Urothelium cell line (cell line): ENCODE results near the gene PPFIBP2.

Experiments used
- DNase-seq: peaks from one replicate; pipeline ENCODE4 v3.0.0; 2011; ENCODE audit warnings: low spot score, mixed read lengths
- FAIRE-seq: peaks from 2 replicates; lab custom pipeline; 2011; peaks lifted over from hg19 to GRCh38; lab: Jason Lieb, UNC

PPFIBP2 gene

GRCh38 chr11:7683571-7683970, 169.8 kb downstream of the PPFIBP2 start:
- FAIRE-seq = no peak
- no peak for DNase-seq

- DNase-seq = no peak
- FAIRE-seq = no peak
These were observed 173.0 kb downstream of the PPFIBP2 start for GRCh38 chr11:7686761-7687160.

- FAIRE-seq (no peak), DNase-seq (no peak)
These were observed 173.6 kb downstream of the PPFIBP2 start for GRCh38 chr11:7687386-7687785.

GRCh38 chr11:7688238-7688826, 174.5 kb downstream of the PPFIBP2 start:
- FAIRE-seq = no peak
- DNase-seq = peak; percentile 36

GRCh38 chr11:7689239-7689638, 175.4 kb downstream of the PPFIBP2 start:
- FAIRE-seq (no peak), DNase-seq (no peak)

GRCh38 chr11:7690648-7691047, 176.8 kb downstream of the PPFIBP2 start:
- DNase-seq = no peak
- FAIRE-seq = no peak

GRCh38 chr11:7691759-7692350, 178.1 kb downstream of the PPFIBP2 start:
- FAIRE-seq = no peak

GRCh38 chr11:7692426-7692825, 178.6 kb downstream of the PPFIBP2 start:
- FAIRE-seq = no peak
- no peak for DNase-seq

More at GRCh38 chr11:7691759-7692350, 178.1 kb downstream of the PPFIBP2 start:
- DNase-seq = no peak

- DNase-seq = no peak
- no peak for FAIRE-seq
These were observed 180.4 kb downstream of the PPFIBP2 start for GRCh38 chr11:7694235-7694634.

GRCh38 chr11:7696424-7696823, 182.6 kb downstream of the PPFIBP2 start:
- DNase-seq = no peak
- no peak for FAIRE-seq
